Sigmoid colon (tissue), 7 donors: ENCODE data around the gene RNU11. TPM values are rescaled to one million over a fixed set of nuclear protein-coding genes. Genes with fewer than 3 reads are reported as not detected.

ENCODE experiments used
- DNase-seq: peaks from one replicate; pipeline ENCODE4 v3.0.0-alpha.2; 2019
- H3K27ac ChIP-seq, 4 donors: fragments of 200-600 bp; sonication (generic); one replicate each; pipeline ENCODE4 v1.5.1; 2016 to 2019; ENCODE audit warnings: mild to moderate bottlenecking in 1 of 4
- H3K27me3 ChIP-seq, 3 donors: fragments of 200-600 bp; sonication (generic); one replicate each; pipeline ENCODE4 v1.5.1; 2019; ENCODE audit warnings: mild to moderate bottlenecking in 1 of 3
- H3K36me3 ChIP-seq, 4 donors: fragments of 200-600 bp; sonication (generic); one replicate each; pipeline ENCODE4 v1.5.1; 2016 to 2019
- H3K4me1 ChIP-seq, 4 donors: fragments of 200-600 bp; sonication (generic); one replicate each; pipeline ENCODE4 v1.5.1; 2017 to 2019
- H3K4me3 ChIP-seq, 4 donors: fragments of 200-600 bp; sonication (generic); one replicate each; pipeline ENCODE4 v1.5.1; 2017 to 2019; ENCODE audit warnings: mild to moderate bottlenecking in 2 of 4, moderate library complexity in 1 of 4
- H3K9me3 ChIP-seq, 4 donors: fragments of 200-600 bp in 3 of 4; sonication (generic) in 3 of 4; one replicate each; pipeline versions ENCODE4 v1.5.1 to v1.6.1; 2013 to 2019
- CTCF ChIP-seq, 4 experiments: fragments of 450-650 bp in 3 of 4; fragments of 200-600 bp in 1 of 4; IDR thresholded peaks; one replicate each; pipeline ENCODE4 v1.5.1; 2016 to 2019; ENCODE audit warnings: antibody characterized with exemption in 4 of 4, mild to moderate bottlenecking in 3 of 4, moderate library complexity in 2 of 4
- EP300 ChIP-seq, 4 donors: sonication (generic); formaldehyde crosslinking; IDR thresholded peaks; one replicate each; pipeline ENCODE4 v1.6.1; 2017; ENCODE audit warnings: antibody characterized with exemption in 4 of 4
- POLR2A ChIP-seq, 2 donors: fragments of 450-650 bp; IDR thresholded peaks; one replicate each; pipeline ENCODE4 v1.6.1; 2016; ENCODE audit warnings: antibody characterized with exemption in 2 of 2, mild to moderate bottlenecking in 2 of 2, moderate library complexity in 2 of 2
- POLR2AphosphoS5 ChIP-seq, 4 donors: sonication (generic); formaldehyde crosslinking; IDR thresholded peaks; one replicate each; pipeline ENCODE4 v1.6.1; 2017; ENCODE audit warnings: antibody characterized with exemption in 4 of 4
- WGBS, 2 donors: extraction: QIAGEN DNeasy Blood & Tissue Kit; methylation state at CpG; one replicate each; pipeline ENCODE4 v1.1.7; 2013; 5-methylcytosine and 5-hydroxymethylcytosine counted together
- intact Hi-C: fragments of 100-400 bp; cut with DNase I; formaldehyde crosslinking; loops from one replicate; pipeline ENCODE4 v1.15.1; 2023
- polyA plus RNA-seq, 3 donors: library from polyadenylated mRNA; stranded (reverse); fragments of 200-250 nt; gene quantifications; one replicate each; pipeline ENCODE4 v1.2.3, GENCODE V29; 2013
- total RNA-seq, 4 donors: library from RNA; depleted of rRNA; stranded (reverse); fragments of >200 nt; gene quantifications; one replicate each; pipeline ENCODE4 v1.1.0, GENCODE V29; 2016
- donor health status: healthy with polysubstance abuse.
- donor health status: Bipolar disorder and iron deficiency.
- donor health status: healthy.

RNU11 gene
- total and polyA plus RNA-seq, 7 donors = not detected

- 78 to 83% methylated on average over 7 of the region's 7 CpGs for WGBS, 2 donors
- Histone ChIP-seq H3K4me3 (no peak overlapping the region), H3K27ac (no peak overlapping the region), H3K27me3 (no peaks in the 10 kb centered on the region), H3K36me3 (no peaks in the 10 kb centered on the region), H3K4me1 (peaks cover 0 to 12% (median 10%) of the 10 kb centered on the region in 4 donors), H3K9me3 (no peaks in the 10 kb centered on the region)
- TF ChIP-seq CTCF (IDR thresholded peaks at IDR 0.05) (no peak), EP300 (IDR thresholded peaks at IDR 0.05) (no peak), POLR2A (IDR thresholded peaks at IDR 0.05) (no peak), POLR2AphosphoS5 (IDR thresholded peaks at IDR 0.05) (no peak)
- intact Hi-C loops = no loop called here
- DNase-seq = no peak
These were observed 15.6 kb downstream of the RNU11 start for GRCh38 chr1:28663871-28664470.

GRCh38 chr1:28666806-28667205, 18.4 kb downstream of the RNU11 start:
- Histone ChIP-seq H3K27ac (no peak overlapping the region), H3K4me1 (peaks cover 0 to 20% (median 19%) of the 10 kb centered on the region in 4 donors), H3K27me3 (no peaks in the 10 kb centered on the region), H3K9me3 (no peaks in the 10 kb centered on the region), H3K4me3 (no peak overlapping the region), H3K36me3 (no peaks in the 10 kb centered on the region)
- TF ChIP-seq EP300 (IDR thresholded peaks at IDR 0.05) (no peak), CTCF (IDR thresholded peaks at IDR 0.05) (no peak), POLR2A (IDR thresholded peaks at IDR 0.05) (no peak), POLR2AphosphoS5 (IDR thresholded peaks at IDR 0.05) (no peak)
- DNase-seq = no peak
- intact Hi-C loops = no loop called here
- 97% methylated on average over 12 of the region's 12 CpGs for WGBS, 2 donors

- TF ChIP-seq POLR2AphosphoS5 (IDR thresholded peaks at IDR 0.05) = peak in 3 of 4 donors; percentile 28 to 49 (median 34)
- TF ChIP-seq EP300 (IDR thresholded peaks at IDR 0.05) = no peak
- no peak for TF ChIP-seq POLR2A (IDR thresholded peaks at IDR 0.05)
- DNase-seq = peak; percentile 94
- peak within 1 kb of the TSS; percentile 99 to 100 (median 100) for H3K27ac ChIP-seq
- WGBS, 2 donors = 1 to 2% methylated on average over 51 to 57 of the region's 57 CpGs
- peak within 1 kb of the TSS; percentile 95 to 100 (median 98) for H3K4me3 ChIP-seq
- peaks cover 0 to 20% (median 19%) of the 10 kb centered on the region in 4 donors for H3K4me1 ChIP-seq
- no peaks in the 10 kb centered on the region for H3K36me3 ChIP-seq
- H3K27me3 ChIP-seq = no peaks in the 10 kb centered on the region
- no peaks in the 10 kb centered on the region for H3K9me3 ChIP-seq
- intact Hi-C loops = loop anchor here (1.0 to 2.0 kb wide), 3 partner anchors 20 to 68 kb away; partner anchors contain the start of genes RNU11, TAF12 and YTHDF2
These were observed 20.0 kb downstream of the RNU11 start, which contains the start of gene GMEB1 for GRCh38 chr1:28668191-28668955. Gene GMEB1 (plus strand): TSS chr1:28668784. CDS start chr1:28683613, 14,829 bp downstream.

GRCh38 chr1:28668956-28669723, 20.7 kb downstream of the RNU11 start:
- Histone ChIP-seq H3K27me3 (no peaks in the 10 kb centered on the region), H3K4me1 (peaks cover 0 to 20% (median 19%) of the 10 kb centered on the region in 4 donors), H3K27ac (peak overlapping the region; percentile 99 to 100 (median 100)), H3K9me3 (no peaks in the 10 kb centered on the region), H3K4me3 (peak overlapping the region; percentile 95 to 100 (median 98)), H3K36me3 (no peaks in the 10 kb centered on the region)
- WGBS, 2 donors = 0 to 1% methylated on average over 63 of the region's 63 CpGs
- peak; percentile 77 for DNase-seq
- intact Hi-C loops = loop anchor here (1.0 to 2.0 kb wide), 3 partner anchors 21 to 68 kb away; partner anchors contain the start of genes RNU11, TAF12 and YTHDF2
- TF ChIP-seq CTCF (IDR thresholded peaks at IDR 0.05) = no peak
- peak in 1 of 4 donors; percentile 42 for TF ChIP-seq POLR2AphosphoS5 (IDR thresholded peaks at IDR 0.05)
- TF ChIP-seq POLR2A (IDR thresholded peaks at IDR 0.05) = no peak
- TF ChIP-seq EP300 (IDR thresholded peaks at IDR 0.05) = no peak
